ENCODE measurements around the gene BAMBI.
"Not testable (repeated sequence)": the region's sequence is repeated elsewhere in the genome, so short reads cannot be mapped to it uniquely, and the experiment has no call there.

Gene BAMBI, protein sequence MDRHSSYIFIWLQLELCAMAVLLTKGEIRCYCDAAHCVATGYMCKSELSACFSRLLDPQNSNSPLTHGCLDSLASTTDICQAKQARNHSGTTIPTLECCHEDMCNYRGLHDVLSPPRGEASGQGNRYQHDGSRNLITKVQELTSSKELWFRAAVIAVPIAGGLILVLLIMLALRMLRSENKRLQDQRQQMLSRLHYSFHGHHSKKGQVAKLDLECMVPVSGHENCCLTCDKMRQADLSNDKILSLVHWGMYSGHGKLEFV
- total RNA-seq: 2.3 to 12.3 (median 3.1) reads per million in 4 donors

GRCh38 chr10:28676968-28677887, at the start of gene BAMBI:
BAMBI (plus strand) TSS chr10:28677521; CDS start chr10:28677898, 377 bp downstream.
- DNase-seq: peak; percentile 78 to 91 (median 81)

DNA sequence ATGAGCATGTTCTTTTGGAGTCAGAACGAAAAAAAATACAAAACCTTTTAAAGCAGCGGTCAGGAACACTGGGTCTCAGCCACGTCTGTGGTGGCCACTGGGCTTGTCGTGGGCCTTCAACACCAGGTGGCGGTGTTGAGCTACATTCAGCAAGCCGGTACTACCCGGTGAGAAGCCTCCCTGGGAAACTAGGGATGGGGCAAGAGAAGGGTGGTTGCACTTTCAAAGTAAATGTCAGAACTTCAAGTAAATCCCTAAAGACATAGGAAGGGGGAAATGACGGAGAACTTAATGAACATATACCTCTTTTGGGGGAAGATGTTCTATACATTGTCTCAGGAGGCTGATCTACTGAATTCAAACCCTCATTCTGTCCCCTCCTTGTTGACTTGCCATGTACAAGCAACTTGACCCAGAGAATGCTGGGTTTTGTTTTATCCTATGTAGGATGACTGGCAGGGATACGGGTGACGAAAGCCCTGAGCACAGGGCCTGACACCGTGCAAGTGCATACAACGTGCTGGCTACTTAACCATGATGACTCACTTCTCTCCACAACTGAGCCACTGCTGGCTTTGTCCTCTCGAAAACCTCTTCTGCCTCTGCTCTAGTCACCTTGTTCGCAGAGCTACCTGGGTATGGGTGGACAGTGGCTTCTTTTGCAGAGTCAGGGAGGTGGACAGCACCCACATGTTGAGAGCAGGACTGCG, 49.0 kb upstream of the BAMBI start:
- DNase-seq: peak; percentile 16 to 58 (median 36)

- no peak for DNase-seq
Measured at GRCh38 chr10:28631896-28632583, 45.3 kb upstream of the BAMBI start.

- no peak for DNase-seq
Measured at GRCh38 chr10:28632584-28632945, 44.8 kb upstream of the BAMBI start.

- no peak for DNase-seq
Measured at GRCh38 chr10:28633750-28634149, 43.6 kb upstream of the BAMBI start.

DNA sequence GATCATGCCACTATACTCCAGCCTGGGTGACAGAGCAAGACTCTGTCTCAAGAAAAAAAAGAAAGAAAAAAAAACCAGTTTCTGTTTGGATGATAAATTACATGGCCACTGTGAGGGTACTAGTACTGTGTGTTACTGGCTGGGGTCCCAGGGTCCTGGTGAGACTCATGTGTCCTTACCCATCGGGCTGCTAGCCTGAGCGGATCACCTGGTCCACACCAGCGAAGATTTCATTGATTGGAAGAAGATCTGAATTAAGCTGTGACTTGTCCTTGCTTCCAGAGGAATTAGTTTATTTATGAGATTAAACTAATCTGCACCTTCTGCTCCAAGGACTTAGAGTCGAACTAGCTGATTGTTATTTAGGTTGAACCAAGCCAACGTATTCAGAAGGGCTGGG, 40.0 kb upstream of the BAMBI start:
- DNase-seq: no peak

DNA sequence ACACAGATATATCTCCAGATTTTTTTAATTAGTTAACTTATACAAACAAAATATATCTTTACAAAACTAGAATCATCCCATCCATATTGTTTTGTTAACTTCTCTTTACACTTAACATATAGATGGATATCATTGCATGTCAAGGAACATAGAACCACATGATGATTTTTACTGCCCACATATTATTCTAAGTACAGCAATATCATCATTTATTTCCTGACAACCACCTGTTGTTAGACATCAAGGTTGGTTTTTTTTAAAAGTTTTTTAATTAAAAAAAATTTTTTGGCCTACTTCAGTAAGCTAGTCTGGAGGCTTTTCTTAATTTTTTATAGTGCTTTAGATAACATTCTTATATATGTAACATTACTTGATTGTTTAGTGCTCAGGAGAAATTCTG, 38.9 kb upstream of the BAMBI start:
- DNase-seq: no peak

DNA sequence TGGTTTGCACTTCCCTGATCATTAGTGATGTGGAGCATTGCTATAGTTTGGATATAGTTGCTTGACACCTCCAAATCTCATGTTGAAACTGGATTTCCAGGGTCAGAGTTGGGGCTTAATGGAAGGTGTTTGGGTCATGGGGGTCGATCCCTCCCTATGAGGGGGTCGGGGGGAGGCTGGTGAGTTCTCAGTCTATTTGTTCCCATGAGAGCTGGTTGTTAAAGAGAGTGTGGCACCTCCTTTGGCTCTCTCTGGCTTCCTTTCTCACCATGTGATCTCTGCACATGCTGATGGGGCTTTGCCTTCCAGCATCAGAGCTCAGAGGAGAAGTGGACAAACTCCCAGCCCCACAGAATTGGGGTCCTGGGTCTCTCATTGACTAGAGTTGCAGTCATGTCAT, 36.8 kb upstream of the BAMBI start:
- no peak for DNase-seq

DNA sequence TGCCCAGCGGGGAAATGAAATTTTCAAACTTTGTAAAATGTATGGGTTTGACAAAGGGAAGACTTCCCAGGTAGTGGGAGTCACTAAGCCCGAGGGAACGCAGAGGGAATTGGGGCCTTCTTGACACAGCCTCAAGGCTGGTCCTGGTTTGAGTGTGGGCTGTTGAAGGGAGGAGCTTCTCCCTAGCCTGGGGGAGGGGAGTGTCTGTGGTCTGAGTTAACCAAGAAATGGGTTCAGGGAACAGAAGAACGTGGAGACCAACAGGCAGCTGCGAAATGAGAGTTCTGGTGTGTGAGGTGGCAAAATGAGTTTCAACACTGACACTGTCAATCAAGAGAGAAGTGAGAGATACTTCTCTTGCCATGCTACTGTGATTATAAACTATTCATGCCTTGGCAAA, 32.7 kb upstream of the BAMBI start:
- DNase-seq: no peak

- no peak for DNase-seq
Measured at GRCh38 chr10:28652106-28652505, 25.2 kb upstream of the BAMBI start.

DNA sequence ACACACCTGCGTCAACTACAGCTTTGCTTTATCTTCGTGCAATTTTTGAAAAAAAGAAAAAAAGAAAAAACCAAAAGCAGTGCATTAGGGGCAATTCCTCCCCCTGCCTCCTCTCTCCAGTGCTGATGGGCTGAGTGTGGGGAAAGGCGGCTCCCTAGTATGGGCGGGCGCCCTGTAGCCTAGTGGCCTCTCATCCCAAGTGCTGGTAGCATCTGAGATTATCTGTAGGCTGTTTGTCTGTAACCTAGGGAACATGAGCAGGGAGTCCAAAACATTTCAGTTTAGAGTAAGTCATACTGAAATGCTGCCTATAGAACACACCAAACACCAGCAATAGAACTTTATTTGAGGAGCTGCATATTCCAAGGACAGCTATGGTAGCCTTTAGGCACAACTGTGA, 24.6 kb upstream of the BAMBI start:
- no peak for DNase-seq

- DNase-seq: not testable (repeated sequence)
Measured at GRCh38 chr10:28658824-28659223, 18.5 kb upstream of the BAMBI start.

DNA sequence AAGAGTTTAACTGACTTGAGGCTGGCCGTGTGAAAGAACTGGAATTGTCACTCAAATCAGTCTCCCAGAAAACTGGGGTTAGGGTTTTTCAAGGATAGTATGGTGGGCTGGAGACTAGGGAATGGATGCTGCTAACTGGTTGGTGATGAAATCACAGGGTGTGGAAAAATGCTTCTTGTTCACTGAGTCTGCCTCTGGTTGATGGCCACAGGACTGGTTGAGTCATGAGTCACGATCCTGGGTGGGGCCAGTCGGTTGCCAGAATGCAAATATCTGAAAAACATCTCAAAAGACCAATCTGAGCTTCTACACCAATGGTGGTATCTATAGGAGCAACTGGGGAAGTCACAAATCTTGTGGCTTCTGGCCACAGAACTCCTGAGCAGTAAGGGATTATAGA, 16.3 kb upstream of the BAMBI start:
- DNase-seq: no peak

DNA sequence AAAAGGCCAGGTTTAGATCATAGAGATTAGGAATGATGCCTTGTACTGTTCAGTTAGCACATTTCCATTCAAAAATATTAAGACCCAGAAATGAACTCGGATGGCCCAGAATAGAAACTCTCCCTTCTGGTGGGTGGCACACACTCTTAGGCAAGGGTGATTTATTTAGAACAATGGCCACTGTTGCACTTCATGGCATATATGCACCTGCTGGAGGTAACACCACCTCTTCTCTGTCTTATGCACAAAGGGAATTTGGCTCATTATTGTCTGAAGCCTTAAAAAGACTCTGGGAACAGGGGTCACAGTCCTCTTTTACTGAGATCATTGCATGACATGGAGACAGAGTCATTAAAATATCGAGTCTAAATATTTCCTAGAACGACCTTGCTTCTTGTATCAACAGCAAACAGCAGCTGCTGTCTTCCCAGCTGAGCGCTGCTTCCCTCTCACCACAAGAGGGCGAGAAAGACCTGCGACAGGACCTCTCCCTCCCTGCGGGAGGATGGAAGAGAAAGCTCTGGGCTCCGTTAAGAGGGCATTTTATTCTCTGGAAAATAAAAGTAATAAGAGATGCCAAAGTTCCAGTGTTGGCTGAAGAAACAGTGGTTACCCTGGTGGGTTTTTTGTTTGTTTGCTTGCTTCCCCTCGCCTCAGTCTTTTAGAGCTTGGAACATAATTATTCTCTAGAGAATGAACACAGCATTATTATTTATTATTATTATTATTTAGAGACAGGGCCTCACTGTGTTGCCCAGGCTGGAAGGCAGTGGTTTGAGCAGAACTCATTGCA, 13.5 kb upstream of the BAMBI start:
- DNase-seq: peak; percentile 20 to 58 (median 51)

GRCh38 chr10:28664369-28664740, 13.0 kb upstream of the BAMBI start:
- no peak for DNase-seq

DNA sequence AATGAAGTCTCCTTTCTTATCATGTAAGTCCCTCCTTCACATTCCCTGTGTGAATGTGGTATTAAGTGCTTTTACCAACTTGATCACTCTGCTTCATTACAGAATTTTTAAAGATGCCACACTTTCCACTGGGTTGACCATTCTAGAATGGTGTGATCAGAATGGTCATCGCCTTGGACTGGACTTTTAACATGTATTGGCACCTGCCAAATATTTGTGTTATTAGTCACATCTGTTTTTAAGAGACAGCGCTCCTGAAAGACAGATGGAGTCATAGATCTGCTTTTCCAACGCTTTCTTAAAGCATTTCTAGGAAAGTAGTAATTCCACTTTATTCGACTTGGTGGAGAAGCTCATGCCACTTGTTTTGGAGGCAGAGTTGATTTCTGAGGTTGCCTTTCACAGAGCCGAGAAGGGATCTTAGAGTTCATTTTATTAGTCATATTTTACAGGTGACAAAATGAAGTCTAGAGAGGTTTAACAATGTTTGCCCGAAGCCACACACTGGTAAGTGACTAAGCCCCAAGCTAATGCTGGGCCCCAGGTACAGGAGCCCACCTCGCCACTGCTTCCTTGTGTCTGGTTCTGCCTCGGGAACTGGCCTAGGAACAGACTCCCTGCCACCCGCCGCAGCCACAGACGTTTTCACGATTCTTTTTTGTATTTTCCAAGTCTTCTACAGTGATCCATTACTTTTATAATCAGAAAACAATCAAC, 10.4 kb upstream of the BAMBI start:
- DNase-seq: no peak

- DNase-seq: peak in 3 of 5 donors; percentile 21 to 53 (median 24)
Measured at GRCh38 chr10:28668363-28669226, 8.7 kb upstream of the BAMBI start.

- no peak for DNase-seq
Measured at GRCh38 chr10:28669227-28670173, 7.8 kb upstream of the BAMBI start.

GRCh38 chr10:28674782-28675181, 2.5 kb upstream of the BAMBI start:
- DNase-seq: no peak

All from T-helper 1 cell (primary cell).